NCI-H446 (cell line): ENCODE measurements around the gene DRC3.
"Not testable (repeated sequence)": the region's sequence is repeated elsewhere in the genome, so short reads cannot be mapped to it uniquely, and the experiment has no call there.

Experiments
- DNase-seq, 2 experiments: peaks; one replicate each; lab custom pipeline; 2025; lab: John Stamatoyannopoulos, UW

Gene DRC3

GRCh38 chr17:17941015-17941414 is 31.6 kb upstream of the DRC3 start:
- no peak for DNase-seq

- DNase-seq: no peak
These were observed 29.8 kb upstream of the DRC3 start for GRCh38 chr17:17942846-17943245.

GRCh38 chr17:17943281-17943984 is 29.2 kb upstream of the DRC3 start:
- DNase-seq: no peak

GRCh38 chr17:17944242-17944641 is 28.4 kb upstream of the DRC3 start:
- no peak for DNase-seq

- DNase-seq: no peak
These were observed 27.9 kb upstream of the DRC3 start for GRCh38 chr17:17944743-17945142.

GRCh38 chr17:17946093-17946492 is 26.6 kb upstream of the DRC3 start:
- DNase-seq: no peak

- no peak for DNase-seq
These were observed 25.4 kb upstream of the DRC3 start for GRCh38 chr17:17947309-17947708.

GRCh38 chr17:17947966-17948365 is 24.7 kb upstream of the DRC3 start:
- DNase-seq: no peak

- DNase-seq: no peak
These were observed 22.3 kb upstream of the DRC3 start for GRCh38 chr17:17950347-17950746.

- no peak for DNase-seq
These were observed 21.9 kb upstream of the DRC3 start for GRCh38 chr17:17950806-17951205.

GRCh38 chr17:17951524-17951923 is 21.1 kb upstream of the DRC3 start:
- DNase-seq: no peak

GRCh38 chr17:17952691-17953090 is 20.0 kb upstream of the DRC3 start:
- DNase-seq: no peak

GRCh38 chr17:17954079-17954478 is 18.6 kb upstream of the DRC3 start:
- DNase-seq: no peak

- not testable (repeated sequence) for DNase-seq
These were observed 16.8 kb upstream of the DRC3 start for GRCh38 chr17:17955790-17956341.

- DNase-seq: no peak
These were observed 15.1 kb upstream of the DRC3 start for GRCh38 chr17:17957584-17957916.

- no peak for DNase-seq
These were observed 13.7 kb upstream of the DRC3 start for GRCh38 chr17:17958982-17959381.

GRCh38 chr17:17959520-17960361 is 12.9 kb upstream of the DRC3 start:
- peak in 1 of 2 experiments; percentile 23 for DNase-seq

GRCh38 chr17:17960500-17961030 is 12.1 kb upstream of the DRC3 start:
- DNase-seq: no peak

GRCh38 chr17:17963066-17963465 is 9.6 kb upstream of the DRC3 start:
- no peak for DNase-seq

- no peak for DNase-seq
These were observed 8.8 kb upstream of the DRC3 start for GRCh38 chr17:17963694-17964436.

GRCh38 chr17:17964710-17965109 is 8.0 kb upstream of the DRC3 start:
- DNase-seq: no peak

GRCh38 chr17:17965152-17965721 is 7.4 kb upstream of the DRC3 start:
- DNase-seq: no peak
